Kidney capillary endothelial cell (primary cell): ENCODE data around the gene ADK.
"Not testable (repeated sequence)": the region's sequence is repeated elsewhere in the genome, so short reads cannot be mapped to it uniquely, and the experiment has no call there.

Source experiments
- DNase-seq: peaks from one replicate; pipeline ENCODE4 v3.0.0-alpha.2; 2018; ENCODE audit warnings: low spot score

ADK gene

DNA sequence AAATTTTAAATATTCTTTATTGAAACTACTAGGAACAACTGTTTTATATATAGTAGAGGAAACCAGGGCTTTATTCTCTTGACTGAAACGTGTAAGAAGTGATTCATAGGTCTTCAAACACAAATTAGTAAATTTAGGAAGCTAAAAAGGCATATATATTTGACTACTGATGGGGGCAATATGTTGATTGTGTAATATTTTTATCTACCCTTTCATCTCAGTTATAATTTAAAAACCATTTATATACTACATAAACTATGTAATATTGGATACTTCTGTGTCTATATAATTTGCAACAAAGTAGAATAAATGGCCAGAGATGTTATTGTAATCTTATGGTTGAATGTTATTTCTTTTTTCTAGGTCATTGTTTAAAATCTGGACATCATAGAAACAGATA is 406.1 kb downstream of the ADK start:
- DNase-seq, result no peak

DNA sequence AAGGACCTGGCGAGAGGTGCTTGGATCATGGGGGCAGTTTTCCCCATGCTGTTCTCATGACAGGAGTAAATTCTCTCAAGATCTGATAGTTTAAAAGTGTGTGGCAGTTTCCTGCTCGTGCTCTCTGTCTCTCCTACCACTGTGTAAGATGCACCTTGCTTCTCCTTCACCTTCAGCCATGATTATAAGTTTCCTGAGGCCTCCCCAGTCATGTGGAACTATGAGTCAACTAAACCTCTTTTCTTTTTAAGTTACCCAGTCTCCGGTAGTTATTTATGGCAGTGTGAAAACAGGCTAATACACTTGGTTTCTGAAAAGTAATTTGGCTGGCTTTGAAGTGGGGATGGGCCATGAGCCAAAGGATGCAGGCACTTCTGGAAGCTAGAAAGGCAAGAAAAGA is 407.4 kb downstream of the ADK start:
- no peak for DNase-seq

DNA sequence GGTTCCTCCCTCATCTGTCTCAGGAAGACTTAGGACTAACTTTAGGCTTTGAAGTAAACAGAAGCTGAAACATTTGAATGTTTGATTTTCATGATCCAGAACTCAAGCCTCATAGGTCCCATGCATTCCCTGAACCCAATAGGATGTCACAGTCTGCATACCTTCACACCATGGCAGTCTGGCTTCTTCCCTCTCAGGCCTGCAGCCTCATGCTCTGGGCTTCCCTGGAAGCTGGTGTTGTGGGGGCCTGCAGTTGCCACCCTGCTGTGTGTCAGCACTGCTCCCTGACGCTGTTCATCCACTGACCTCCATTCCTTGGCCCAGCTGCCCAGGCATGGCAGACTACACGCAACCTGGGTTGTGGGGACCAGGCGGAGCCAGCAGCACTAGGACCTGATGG is 407.9 kb downstream of the ADK start:
- no peak for DNase-seq

DNA sequence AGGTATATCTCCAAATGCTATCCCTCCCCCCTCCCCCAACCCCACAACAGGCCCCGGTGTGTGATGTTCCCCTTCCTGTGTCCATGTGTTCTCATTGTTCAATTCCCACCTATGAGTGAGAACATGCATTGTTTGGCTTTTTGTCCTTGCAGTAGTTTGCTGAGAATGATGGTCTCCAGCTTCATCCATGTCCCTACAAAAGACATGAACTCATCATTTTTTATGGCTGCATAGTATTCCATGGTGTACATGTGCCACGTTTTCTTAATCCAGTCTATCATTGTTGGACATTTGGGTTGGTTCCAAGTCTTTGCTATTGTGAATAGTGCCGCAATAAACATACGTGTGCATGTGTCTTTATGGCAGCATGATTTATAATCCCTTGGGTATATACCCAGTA is 417.9 kb downstream of the ADK start:
- DNase-seq, result not testable (repeated sequence)

DNA sequence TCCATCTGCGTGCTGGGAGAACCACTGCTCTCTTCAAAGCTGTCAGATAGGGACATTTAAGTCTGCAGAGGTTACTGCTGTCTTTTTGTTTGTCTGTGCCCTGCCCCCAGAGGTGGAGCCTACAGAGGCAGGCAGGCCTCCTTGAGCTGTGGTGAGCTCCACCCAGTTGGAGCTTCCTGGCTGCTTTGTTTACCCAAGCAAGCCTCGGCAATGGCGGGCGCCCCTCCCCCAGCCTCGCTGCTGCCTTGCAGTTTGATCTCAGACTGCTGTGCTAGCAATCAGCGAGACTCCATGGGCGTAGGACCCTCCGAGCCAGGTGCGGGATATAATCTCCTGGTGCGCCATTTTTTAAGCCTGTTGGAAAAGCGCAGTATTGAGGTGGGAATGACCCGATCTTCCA is 422.5 kb downstream of the ADK start:
- not testable (repeated sequence) for DNase-seq

DNA sequence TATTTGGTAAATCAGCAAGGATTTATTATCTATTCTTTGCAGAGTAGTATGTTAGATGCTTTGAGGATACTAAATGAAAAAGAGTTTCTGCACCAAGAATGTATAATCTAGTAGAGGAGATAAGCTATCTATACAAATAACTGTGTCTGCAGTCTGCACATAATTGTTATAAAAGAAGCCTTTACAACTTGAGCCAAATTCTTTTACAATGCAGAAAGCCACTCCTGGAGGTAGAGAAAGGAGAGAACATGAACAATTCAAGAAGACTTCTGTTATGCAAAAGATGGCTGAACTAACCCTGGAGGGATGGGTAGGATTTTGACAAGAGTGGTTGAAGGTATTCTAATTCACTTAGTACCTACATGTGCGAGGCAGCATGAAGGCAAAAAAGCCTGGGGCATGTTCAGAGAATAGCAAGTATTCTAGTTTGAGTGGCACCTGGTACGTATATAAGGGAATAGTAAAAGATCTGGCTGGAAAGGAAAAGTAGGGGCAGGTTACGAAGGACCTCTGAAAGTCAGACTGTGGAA is 424.2 kb downstream of the ADK start:
- no peak for DNase-seq

DNA sequence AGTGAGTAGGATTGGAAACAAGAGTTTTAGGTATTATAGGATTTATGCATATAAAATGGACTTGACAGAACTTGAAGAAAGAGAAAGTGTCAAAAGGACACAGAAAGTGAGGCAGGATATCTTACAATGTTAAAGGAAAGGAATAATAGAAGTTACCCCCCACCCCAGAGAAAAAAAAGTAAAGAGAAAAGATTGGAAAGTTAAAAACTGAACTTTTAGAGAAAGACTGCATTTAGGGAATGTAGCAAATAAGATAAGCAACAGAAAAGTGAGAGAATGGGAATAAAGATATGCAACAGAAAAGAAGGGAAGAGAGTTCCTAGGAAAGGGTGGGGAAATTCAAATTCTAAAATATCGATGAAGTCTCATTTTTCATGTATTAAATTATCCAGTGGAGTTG is 424.9 kb downstream of the ADK start:
- DNase-seq, result no peak

DNA sequence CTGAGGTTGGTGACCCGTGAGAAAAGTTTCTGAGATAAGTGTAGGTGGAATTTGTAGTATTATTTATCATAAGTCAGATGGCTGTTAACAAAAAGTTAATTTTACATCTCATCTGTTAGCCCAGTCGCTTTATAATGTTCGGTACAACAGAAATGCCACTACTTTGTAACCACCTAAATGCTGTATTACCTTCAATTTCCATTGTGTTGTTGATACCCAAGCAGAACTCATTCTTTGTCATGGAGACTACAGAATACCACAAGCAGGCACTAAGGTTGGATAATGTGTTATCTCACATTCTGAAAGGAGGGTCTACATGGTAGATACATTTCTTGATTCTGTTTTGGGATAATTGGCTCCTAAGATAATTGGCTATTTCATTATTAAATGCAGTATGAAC is 425.6 kb downstream of the ADK start:
- no peak for DNase-seq

DNA sequence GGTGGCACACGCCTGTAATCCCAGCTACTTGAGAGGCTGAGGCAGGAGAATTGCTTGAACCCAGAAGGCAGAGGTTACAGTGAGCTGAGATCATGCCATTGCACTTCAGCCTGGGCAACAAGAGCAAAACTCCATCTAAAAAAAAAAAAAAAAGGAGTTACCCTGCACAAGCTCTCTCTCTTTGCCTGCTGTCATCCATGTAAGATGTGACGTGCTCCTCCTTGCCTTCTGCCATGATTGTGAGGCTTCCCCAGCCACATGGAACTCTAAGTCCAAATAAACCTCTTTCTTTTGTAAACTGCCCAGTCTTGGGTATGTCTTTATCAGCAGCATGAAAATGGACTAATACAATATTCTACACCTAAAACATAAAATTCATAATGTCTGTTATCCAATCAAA is 429.4 kb downstream of the ADK start:
- DNase-seq, result not testable (repeated sequence)

DNA sequence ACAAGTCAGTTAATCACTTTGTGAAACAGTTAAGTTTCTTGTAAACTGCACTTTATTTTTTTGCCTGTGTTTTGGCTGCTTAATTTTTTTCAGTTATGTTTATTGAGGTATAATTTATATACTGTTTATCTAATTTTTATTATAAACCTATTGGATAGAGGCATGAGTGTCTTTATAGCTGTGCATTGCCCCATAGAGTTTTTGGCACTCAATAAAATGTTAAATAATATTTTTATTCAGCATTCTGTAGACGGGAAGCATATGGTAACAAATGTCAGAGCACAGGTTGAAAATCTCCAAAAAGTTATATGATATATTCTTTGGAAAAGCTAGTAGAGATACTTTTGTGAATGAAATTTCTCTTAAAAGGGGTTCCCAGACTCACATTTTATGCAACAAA is 431.5 kb downstream of the ADK start:
- no peak for DNase-seq

DNA sequence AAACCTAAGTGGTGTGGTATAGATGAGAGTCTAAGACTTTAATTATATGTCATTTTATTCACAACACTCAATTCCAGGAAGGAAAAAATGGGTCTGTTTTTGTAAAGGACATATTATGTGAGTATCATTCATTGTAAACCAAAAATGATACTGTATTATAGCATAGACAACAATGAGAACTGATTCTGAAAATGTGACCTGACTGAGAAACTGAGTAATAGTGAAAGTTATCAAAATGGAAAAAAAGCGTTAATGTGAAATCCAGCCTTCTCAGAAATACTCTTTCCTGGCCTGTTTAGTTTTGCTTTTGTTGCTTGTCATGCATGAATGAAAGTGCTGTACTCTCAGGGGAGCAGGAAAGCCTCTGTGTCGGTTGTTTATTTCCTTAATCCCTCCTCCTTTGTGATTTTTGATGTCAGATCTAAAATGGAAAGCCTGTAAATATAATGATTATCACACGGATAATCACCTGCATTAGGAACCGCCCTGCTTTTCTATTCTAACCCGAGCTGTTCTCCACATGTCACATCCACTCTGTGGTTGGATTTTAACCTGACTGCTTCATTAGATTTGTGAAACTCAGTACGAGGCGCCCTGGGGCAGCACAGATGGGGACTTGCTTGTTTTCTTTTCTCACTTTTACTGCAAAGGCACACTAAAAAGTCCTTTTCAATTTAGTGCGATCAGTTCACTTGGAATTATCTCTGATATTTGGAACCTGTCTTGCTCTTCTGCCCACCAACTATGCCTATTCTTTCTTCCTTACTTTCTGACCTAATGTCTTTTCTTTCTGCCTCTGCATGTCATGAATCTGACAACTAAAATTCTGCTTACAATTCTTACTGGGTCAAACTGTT is 434.4 kb downstream of the ADK start:
- no peak for DNase-seq

DNA sequence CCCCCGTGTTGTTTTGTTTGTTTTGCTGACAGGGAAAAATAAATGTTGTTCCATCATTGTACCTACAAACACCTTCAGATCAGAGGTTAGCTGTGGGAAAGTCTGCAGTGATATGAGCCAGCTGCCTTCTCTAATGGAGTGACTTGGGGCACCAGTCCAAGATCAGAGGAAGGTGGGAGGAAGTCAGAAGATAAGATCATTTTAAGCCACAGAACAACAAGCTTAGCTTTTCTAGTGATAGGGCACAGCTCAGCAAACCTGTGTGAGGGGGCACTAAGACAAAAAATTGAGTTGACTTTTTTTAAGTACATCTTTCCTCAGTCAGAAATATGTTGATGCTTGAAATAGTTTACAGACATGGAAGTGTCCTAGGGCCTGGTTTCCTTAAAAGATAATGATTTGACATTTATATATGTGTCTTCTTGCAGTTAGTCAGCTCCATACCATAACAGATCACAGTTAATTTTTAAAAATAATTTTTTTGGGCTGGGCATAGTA is 435.1 kb downstream of the ADK start:
- DNase-seq, result no peak

DNA sequence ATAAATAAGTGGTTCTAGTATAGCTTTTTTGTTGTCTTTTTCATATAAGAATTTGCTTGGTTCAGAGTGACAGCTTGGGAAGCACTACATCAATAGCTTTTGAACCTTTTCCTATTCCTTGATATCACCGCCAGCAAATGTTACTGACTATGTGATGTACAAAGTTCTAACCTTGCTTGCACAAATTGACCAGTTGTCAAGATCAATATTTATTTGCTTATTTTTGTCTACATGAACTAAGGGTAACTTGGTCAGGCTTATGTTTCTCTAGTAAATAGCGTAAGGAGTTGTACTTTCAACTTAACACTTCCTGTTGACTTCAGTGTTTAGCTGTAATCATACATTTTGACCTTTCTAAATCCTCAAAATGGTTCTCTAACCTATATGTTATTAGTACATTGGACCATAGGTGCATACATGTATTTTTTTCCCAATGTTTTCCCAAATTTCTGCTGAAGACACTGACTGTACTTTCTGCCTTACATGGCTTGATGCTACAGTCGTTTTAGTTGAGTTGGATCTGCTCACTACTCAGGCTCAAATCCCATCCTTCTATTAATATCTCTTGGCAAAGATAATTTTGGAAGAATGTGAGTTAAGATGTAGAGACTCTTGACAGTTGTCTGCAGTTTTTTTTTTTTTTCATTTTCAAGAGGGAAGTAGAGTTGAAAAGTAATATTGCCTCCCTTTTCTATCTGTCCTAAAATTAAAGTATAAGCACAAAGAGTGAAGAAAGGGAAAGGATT is 436.3 kb downstream of the ADK start:
- DNase-seq, result no peak

DNA sequence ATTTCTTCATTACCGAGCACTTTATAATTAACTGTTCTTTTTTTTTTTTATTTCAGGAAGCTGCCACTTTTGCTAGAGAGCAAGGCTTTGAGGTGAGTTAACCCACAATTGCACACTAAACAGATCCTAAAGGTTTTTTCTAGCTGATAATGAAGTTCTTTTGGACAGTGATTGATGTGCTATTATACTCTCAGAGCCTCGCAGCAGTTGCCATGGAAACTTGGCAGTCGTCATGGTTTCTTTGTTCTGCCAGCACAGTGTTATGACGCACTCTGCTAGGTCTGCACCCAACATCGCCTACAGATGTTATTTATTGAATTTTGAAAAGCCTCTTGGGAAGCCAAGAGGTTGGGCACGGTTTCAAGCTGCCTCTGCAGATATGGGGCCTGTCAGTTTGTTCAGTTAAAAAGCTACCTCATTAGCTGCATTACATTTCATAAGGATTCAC is 438.2 kb downstream of the ADK start:
- DNase-seq, result peak; percentile 93

DNA sequence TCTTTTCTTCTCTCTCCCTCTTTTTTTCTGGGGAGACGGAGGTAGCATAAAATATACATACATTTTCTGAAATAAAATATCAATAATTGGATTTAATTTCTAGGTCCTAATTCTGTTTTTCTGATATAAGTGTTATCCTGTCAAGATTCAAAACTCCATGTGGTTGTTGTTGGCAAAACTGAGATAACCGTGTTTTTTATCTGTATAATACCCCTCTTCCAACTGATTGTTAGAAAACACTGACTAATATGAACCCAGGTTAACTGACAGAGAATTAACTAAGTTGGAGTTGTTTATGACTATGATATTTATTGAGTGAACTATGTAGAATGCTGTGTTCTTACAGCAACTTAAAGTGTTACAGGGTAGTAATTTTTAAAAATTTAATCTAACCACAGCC is 438.8 kb downstream of the ADK start:
- DNase-seq, result no peak

DNA sequence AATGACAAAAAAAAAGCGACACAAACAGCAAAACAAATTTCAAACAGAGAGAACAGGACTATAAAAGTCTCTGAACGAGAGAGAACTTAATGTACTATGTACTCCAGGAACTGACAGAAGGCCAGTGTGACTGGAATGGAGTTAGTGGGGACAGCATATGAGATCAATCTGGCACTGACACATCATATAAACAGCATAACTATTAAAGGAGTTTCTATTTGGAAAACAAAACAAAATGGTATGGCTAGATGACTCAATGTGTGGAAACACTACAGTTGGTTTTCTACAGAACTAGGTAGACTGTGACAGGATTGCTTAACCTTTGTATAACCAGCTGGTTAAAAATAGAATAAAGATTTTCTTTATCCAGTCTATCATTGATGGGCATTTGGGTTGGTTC is 442.4 kb downstream of the ADK start:
- no peak for DNase-seq

DNA sequence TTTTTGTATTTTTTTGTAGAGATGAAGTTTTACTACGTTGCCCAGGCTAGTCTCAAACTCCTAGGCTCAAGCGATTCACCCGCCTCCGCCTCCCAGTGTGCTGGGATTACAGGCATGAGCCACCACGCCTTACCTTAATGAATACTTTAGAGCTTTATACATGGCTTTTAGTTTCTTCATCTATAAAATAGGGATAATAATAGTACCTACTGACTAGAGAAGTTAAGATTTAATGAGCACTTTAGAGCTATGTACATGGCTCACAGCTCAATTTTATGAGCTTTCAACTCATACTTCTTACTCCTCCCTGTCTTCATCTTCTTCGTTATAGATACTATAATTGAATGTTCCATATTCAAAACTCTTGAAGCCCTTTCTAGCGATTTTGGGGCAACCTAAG is 445.7 kb downstream of the ADK start:
- DNase-seq, result no peak

DNA sequence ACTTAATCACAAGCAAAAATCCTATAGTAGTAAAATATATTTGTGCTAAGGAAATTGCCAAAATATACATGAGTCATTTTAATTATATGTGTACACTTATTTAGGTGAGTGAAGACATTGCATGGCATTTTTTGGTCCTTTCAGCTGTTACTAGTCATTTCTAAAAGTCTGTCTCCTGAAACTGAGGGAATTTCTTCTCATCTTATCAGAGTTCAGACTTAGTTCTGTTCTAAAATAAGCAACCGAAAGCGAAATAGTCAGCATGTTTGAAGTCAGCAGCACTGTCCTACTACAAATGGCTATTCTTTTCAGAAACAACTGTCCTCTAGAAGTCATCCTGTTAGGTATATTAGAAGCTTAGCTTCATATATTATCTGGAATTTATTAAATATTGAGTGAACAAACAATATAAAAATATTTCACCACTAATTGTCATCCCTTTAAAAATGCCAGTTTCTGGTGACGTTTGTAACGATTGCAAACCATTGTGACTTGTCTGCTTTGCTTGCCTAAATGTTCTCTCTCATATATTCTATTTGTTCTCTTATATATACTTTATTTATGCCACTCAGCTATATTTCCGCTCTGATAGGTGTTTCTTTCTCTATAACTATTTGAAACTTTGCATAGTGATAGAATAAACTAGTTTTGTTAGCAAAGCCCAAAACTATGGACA is 448.0 kb downstream of the ADK start:
- DNase-seq, result no peak

DNA sequence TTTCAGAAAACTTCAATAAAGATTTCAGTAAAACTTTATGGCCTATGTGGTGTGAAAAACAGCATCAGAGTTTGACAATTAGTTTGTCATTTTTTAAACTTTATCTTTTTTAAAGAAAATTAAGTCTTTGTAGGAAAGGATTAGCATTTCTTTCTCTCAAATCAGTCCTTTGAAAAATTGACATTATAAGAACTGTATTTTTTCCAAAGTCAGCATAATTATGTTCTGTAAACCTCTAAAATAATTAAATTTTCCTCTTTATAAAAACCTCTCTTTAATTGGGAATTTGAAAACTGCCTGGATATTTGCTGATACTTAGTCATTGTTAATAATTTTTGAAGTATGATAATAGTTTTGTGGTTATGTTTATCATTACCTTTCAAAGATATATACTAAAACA is 448.7 kb downstream of the ADK start:
- no peak for DNase-seq

DNA sequence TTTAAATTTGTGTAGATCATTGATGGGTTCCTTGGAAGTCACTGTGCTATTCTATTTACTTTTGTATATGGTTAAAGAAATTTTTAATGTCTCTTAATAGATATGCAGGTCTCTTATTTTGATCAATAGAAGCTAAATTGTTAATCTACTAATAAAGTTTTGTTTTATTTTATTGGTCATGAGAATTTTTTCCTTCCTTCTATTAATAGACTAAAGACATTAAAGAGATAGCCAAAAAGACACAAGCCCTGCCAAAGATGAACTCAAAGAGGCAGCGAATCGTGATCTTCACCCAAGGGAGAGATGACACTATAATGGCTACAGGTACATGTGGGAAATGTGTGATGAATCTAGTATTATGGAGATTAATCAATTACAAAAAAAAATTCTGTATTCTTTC is 449.1 kb downstream of the ADK start:
- DNase-seq, result no peak

DNA sequence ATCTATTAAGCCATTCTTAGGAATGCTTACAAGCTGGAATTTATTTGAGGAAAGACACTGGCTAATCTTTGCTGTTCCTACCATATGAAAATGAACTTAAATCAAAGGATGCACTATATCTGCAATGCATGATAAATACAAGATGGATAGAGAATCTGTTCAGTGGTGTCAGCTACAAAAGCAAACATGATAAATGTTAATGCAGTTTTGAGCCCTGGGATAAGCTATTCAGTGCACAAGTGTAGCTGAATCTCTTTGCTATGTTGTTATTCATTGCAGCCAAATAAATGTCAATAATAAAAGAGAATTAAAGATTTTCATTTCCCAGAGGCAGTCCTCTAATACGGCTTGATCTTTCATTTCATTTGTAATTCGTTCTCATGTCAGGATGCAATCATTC is 451.6 kb downstream of the ADK start:
- DNase-seq, result no peak

DNA sequence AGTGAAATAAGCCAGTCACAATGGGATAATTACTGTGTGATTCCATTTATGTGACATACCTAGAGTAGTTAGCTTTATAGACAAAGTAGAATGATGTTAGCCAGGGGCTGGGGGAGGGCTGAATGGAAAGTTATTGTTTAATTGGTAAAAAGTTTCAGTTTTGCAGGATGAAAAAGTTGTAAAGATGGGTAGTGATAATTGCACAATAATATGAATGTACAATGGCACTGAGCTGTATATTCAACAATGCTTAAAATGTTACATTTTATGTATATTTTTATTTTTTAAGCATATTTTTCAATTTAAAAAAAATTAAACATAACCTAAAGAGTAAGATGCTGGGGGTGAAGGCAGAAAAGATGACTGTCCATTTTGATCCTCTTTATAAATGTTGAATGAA is 459.3 kb downstream of the ADK start:
- DNase-seq, result no peak

DNA sequence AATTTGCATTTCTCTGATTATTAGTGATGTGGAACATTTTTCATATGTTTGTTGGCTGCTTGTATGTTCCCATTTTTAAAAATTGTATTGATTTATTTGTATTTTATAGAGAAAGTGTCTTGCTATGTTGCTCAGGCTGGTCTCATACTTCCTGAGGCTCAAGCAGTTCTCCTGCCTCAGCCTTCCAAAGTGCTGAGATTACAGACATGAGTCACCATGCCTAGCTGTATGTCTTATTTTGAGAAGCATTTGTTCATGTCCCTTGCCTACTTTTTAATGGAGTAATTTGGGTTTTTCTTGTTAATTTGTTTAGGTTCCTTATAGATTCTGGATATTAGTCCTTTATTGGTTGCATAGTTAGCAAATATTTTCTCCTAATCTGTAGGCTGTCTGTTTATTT is 461.2 kb downstream of the ADK start:
- DNase-seq, result no peak
